Measurements from ENCODE around the gene MAP7D3.
"Not testable (repeated sequence)": the region's sequence is repeated elsewhere in the genome, so short reads cannot be mapped to it uniquely, and the experiment has no call there.

Gene MAP7D3, protein sequence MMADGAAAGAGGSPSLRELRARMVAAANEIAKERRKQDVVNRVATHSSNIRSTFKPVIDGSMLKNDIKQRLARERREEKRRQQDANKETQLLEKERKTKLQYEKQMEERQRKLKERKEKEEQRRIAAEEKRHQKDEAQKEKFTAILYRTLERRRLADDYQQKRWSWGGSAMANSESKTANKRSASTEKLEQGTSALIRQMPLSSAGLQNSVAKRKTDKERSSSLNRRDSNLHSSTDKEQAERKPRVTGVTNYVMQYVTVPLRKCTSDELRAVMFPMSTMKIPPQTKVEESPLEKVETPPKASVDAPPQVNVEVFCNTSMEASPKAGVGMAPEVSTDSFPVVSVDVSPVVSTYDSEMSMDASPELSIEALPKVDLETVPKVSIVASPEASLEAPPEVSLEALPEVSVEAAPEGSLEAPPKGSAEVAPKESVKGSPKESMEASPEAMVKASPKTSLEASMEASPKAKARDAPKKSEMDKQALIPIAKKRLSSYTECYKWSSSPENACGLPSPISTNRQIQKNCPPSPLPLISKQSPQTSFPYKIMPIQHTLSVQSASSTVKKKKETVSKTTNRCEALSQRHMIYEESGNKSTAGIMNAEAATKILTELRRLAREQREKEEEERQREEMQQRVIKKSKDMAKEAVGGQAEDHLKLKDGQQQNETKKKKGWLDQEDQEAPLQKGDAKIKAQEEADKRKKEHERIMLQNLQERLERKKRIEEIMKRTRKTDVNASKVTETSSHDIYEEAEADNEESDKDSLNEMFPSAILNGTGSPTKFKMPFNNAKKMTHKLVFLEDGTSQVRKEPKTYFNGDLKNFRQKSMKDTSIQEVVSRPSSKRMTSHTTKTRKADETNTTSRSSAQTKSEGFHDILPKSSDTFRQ

GRCh38 chrX:136251041-136251991 lies at the start of gene MAP7D3:
Gene MAP7D3 (minus strand): TSS chrX:136251400. CDS start chrX:136251358, 42 bp downstream.
- Histone ChIP-seq H3K36me3 (no peaks in the 10 kb centered on the region), H3K4me1 (peaks cover 0 to 49% (median 3%) of the 10 kb centered on the region in 4 donors), H3K27me3 (no peaks in the 10 kb centered on the region), H3K9me3 (no peaks in the 10 kb centered on the region), H3K27ac (peak within 1 kb of the TSS; percentile 89 to 94), H3K4me3 (peak within 1 kb of the TSS; percentile 76 to 89)
- DNase-seq = peak in 1 of 2 donors; percentile 52
- TF ChIP-seq, protein P1, sequence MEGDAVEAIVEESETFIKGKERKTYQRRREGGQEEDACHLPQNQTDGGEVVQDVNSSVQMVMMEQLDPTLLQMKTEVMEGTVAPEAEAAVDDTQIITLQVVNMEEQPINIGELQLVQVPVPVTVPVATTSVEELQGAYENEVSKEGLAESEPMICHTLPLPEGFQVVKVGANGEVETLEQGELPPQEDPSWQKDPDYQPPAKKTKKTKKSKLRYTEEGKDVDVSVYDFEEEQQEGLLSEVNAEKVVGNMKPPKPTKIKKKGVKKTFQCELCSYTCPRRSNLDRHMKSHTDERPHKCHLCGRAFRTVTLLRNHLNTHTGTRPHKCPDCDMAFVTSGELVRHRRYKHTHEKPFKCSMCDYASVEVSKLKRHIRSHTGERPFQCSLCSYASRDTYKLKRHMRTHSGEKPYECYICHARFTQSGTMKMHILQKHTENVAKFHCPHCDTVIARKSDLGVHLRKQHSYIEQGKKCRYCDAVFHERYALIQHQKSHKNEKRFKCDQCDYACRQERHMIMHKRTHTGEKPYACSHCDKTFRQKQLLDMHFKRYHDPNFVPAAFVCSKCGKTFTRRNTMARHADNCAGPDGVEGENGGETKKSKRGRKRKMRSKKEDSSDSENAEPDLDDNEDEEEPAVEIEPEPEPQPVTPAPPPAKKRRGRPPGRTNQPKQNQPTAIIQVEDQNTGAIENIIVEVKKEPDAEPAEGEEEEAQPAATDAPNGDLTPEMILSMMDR (IDR thresholded peaks at IDR 0.05) = no peak
- intact Hi-C loops (cut with DNase I; ENCODE audit: low total_unique reads) = no loop called here

GRCh38 chrX:136300721-136301120 lies 49.5 kb upstream of the MAP7D3 start, which contains the start of gene ADGRG4:
Gene ADGRG4 (plus strand): TSS chrX:136300963. CDS start chrX:136308778, 7,815 bp downstream.
- H3K4me3 ChIP-seq; H3K4me1 ChIP-seq; H3K27ac ChIP-seq; H3K36me3 ChIP-seq; H3K9me3 ChIP-seq; intact Hi-C loops (cut with DNase I; ENCODE audit: low total_unique reads); DNase-seq; H3K27me3 ChIP-seq: not testable (repeated sequence)

DNA sequence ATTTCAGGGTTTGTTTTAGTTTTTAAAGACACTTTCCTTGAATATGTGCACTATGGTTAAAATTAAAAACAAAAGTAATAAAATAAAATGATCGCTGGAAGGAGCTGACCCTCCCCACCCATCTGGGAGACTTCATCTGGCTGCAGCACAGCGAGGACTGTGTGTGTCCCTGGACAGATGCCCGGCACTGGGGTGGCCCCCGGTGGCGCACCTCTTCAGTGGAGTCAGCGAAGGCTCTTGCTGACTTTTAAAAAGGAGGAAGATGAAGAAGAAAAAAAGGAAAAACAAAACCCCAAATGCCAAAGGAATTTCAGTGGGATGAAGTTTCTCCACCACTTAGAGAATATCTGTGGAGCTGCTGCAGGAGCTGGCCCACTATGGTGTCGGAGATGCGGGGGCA lies 44.2 kb upstream of the MAP7D3 start:
- Histone ChIP-seq H3K36me3 (no peaks in the 10 kb centered on the region), H3K4me1 (no peaks in the 10 kb centered on the region), H3K27ac (no peak overlapping the region), H3K4me3 (no peak overlapping the region), H3K27me3 (no peaks in the 10 kb centered on the region), H3K9me3 (no peaks in the 10 kb centered on the region)
- TF ChIP-seq, protein P1 (IDR thresholded peaks at IDR 0.05) = no peak
- intact Hi-C loops (cut with DNase I; ENCODE audit: low total_unique reads) = no loop called here
- DNase-seq = no peak

GRCh38 chrX:136292656-136293055 lies 41.5 kb upstream of the MAP7D3 start:
- H3K4me3 ChIP-seq = no peak overlapping the region
- TF ChIP-seq, protein P1 (IDR thresholded peaks at IDR 0.05) = no peak
- H3K36me3 ChIP-seq = no peaks in the 10 kb centered on the region
- intact Hi-C loops (cut with DNase I; ENCODE audit: low total_unique reads) = no loop called here
- H3K9me3 ChIP-seq = no peaks in the 10 kb centered on the region
- no peak for DNase-seq
- no peaks in the 10 kb centered on the region for H3K4me1 ChIP-seq
- no peak overlapping the region for H3K27ac ChIP-seq
- H3K27me3 ChIP-seq = no peaks in the 10 kb centered on the region

- Histone ChIP-seq H3K4me1 (no peaks in the 10 kb centered on the region), H3K27me3 (no peaks in the 10 kb centered on the region), H3K9me3 (no peaks in the 10 kb centered on the region), H3K27ac (no peak overlapping the region), H3K36me3 (no peaks in the 10 kb centered on the region), H3K4me3 (no peak overlapping the region)
- TF ChIP-seq, protein P1 (IDR thresholded peaks at IDR 0.05) = no peak
- intact Hi-C loops (cut with DNase I; ENCODE audit: low total_unique reads) = no loop called here
- DNase-seq = no peak
Measured at GRCh38 chrX:136291824-136292223, 40.6 kb upstream of the MAP7D3 start.

DNA sequence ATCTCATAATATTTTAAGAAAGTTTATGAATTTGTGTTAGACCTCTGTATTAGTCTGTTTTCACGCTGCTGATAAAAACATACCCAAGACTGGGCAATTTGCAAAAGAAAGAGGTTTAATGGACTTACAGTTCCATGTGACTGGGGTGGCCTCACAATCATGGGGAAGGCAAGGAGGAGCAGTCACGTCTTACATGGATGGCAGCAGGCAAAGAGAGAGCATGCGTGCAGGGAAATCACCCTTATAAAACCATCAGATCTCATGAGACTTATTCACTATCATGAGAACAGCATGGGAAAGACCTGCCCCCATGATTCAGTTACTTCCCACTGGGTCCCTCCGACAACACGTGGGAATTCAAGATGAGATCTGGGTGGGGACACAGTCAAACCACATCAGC lies 35.2 kb upstream of the MAP7D3 start:
- DNase-seq; H3K27ac ChIP-seq; H3K9me3 ChIP-seq; intact Hi-C loops (cut with DNase I; ENCODE audit: low total_unique reads); H3K27me3 ChIP-seq; H3K4me1 ChIP-seq; H3K36me3 ChIP-seq; H3K4me3 ChIP-seq: not testable (repeated sequence)
